ENCODE results near the gene BCAM.
"Not testable (repeated sequence)": the region's sequence is repeated elsewhere in the genome, so short reads cannot be mapped to it uniquely, and the experiment has no call there.

Gene BCAM

DNA sequence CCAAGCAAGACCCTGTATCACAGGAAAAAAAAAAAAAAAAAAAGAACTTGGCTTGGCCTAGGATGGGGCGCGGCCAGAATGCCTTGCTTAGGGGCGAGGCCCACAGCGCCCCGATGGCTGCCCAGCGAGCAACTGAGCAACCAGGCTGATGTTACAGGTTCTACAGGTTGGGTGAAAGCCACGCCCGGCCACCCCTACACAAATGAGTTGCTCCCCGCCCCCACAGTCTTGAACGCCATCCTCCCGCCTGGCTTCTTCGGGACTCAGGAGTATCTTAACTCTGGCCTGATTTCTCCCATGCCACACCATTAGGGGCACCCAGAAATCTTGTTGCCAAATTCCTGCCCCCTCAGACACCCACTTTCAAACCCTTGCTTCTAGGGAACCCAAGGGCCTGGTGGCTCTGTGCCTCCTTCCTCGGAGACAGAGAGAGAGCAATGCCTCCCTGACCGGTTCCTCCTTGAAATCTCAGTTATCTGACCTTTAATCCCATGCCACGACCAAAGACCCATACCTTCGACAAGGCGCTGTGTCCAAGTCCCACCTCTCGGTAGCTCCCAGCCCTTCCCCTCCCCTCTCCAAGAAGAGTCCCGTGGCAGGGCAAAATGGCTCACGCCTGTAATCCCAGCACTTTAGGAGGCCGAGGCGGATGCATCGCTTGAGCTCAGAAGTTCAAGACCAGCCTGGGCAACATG is 32.4 kb upstream of the BCAM start:
- DNase-seq (ENCODE audit: insufficient read length) (no peak), FAIRE-seq (no peak)
- no peak for TF ChIP-seq POLR2AphosphoS5 (IDR thresholded peaks at IDR 0.05; ENCODE audit: low read depth, low read length)

GRCh38 chr19:44777715-44778347 is 31.1 kb upstream of the BCAM start, which contains the start of gene CBLC:
Gene CBLC (plus strand): TSS chr19:44777890. CDS start chr19:44777932, 42 bp downstream.
- DNase-seq (ENCODE audit: insufficient read length) (no peak), FAIRE-seq (no peak)
- TF ChIP-seq POLR2AphosphoS5 (IDR thresholded peaks at IDR 0.05; ENCODE audit: low read depth, low read length) = no peak
- TF ChIP-seq TAF1 (IDR thresholded peaks at IDR 0.05; ENCODE audit: borderline replicate concordance, low read depth, low read length) = no peak
- no peak for TF ChIP-seq POLR2A (IDR thresholded peaks at IDR 0.05; ENCODE audit: low read depth, low read length)

DNA sequence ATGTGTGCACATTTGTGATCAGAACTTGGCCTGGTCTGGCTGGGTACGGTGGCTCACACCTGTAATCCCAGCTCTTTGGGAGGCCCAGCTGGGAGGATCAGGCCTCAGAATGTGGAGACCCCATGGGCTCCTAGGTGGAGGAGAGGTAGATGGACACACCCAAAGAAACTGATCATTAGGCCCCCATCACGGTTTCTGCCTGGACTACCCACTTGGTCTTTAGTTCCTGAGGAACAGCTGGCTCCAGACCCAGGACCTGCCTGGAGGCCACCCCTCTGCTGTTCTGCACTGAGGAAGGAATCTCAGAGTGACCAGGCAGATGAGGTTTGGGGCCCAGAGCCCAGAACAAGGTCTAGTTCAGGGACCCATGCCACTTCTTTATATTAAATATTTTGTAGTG is 29.8 kb upstream of the BCAM start:
- DNase-seq (ENCODE audit: insufficient read length) = no peak
- FAIRE-seq = no peak
- no peak for TF ChIP-seq POLR2AphosphoS5 (IDR thresholded peaks at IDR 0.05; ENCODE audit: low read depth, low read length)

- not testable (repeated sequence) for DNase-seq (ENCODE audit: insufficient read length)
These were observed 27.2 kb upstream of the BCAM start for GRCh38 chr19:44781694-44782093.

DNA sequence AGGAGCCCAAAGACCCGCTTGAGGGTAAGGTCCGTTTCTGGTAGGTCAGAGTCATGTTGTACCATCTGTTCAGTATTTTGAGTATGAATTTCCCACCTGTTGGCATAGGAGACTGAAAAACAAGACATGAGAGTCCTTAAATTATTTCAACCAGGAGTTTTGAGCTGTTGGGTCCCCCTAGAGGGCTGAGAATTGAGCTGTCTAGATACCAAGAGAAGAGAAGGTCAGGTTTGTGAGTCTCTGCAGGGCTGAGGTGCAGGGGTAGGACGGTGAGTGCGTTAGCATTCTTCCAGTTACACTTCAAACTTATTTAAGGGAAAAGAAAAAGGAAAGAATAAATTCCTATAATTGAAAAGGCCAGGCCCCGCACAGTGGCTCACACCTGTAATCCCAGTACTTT is 26.2 kb upstream of the BCAM start:
- FAIRE-seq (no peak), DNase-seq (ENCODE audit: insufficient read length) (no peak)
- no peak for TF ChIP-seq POLR2A (IDR thresholded peaks at IDR 0.05; ENCODE audit: low read depth, low read length)
- no peak for TF ChIP-seq TAF1 (IDR thresholded peaks at IDR 0.05; ENCODE audit: borderline replicate concordance, low read depth, low read length)

More at GRCh38 chr19:44781694-44782093, 27.2 kb upstream of the BCAM start:
- not testable (repeated sequence) for FAIRE-seq

DNA sequence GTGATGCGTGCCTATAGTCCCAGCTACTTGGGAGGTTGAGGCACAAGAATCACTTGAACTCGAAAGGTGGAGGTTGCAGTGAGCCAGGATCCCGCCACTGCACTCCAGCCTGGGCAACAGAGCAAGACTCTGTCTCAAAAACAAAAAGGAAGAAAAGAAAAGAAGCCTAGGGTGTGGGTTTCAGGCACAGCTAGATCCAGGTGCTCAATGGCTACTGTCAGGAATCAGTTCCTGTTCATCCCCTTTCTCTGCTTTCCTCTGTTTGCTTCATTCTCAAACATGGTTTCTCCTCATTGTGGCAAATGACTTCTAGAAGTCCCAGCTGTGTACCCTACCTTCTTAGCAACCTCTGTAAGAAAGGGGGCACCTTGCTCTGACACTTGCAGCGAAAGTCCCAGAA is 25.4 kb upstream of the BCAM start:
- no peak for DNase-seq (ENCODE audit: insufficient read length)
- TF ChIP-seq TAF1 (IDR thresholded peaks at IDR 0.05; ENCODE audit: borderline replicate concordance, low read depth, low read length) = no peak
- no peak for TF ChIP-seq POLR2AphosphoS5 (IDR thresholded peaks at IDR 0.05; ENCODE audit: low read depth, low read length)
- no peak for TF ChIP-seq POLR2A (IDR thresholded peaks at IDR 0.05; ENCODE audit: low read depth, low read length)
- no peak for FAIRE-seq

GRCh38 chr19:44785271-44785670 is 23.6 kb upstream of the BCAM start:
- FAIRE-seq (no peak), DNase-seq (ENCODE audit: insufficient read length) (no peak)
- TF ChIP-seq TAF1 (IDR thresholded peaks at IDR 0.05; ENCODE audit: borderline replicate concordance, low read depth, low read length) = no peak
- no peak for TF ChIP-seq POLR2AphosphoS5 (IDR thresholded peaks at IDR 0.05; ENCODE audit: low read depth, low read length)
- no peak for TF ChIP-seq POLR2A (IDR thresholded peaks at IDR 0.05; ENCODE audit: low read depth, low read length)

GRCh38 chr19:44785993-44786392 is 22.9 kb upstream of the BCAM start:
- DNase-seq (ENCODE audit: insufficient read length) (no peak), FAIRE-seq (no peak)
- TF ChIP-seq POLR2A (IDR thresholded peaks at IDR 0.05; ENCODE audit: low read depth, low read length) = no peak
- no peak for TF ChIP-seq POLR2AphosphoS5 (IDR thresholded peaks at IDR 0.05; ENCODE audit: low read depth, low read length)

DNA sequence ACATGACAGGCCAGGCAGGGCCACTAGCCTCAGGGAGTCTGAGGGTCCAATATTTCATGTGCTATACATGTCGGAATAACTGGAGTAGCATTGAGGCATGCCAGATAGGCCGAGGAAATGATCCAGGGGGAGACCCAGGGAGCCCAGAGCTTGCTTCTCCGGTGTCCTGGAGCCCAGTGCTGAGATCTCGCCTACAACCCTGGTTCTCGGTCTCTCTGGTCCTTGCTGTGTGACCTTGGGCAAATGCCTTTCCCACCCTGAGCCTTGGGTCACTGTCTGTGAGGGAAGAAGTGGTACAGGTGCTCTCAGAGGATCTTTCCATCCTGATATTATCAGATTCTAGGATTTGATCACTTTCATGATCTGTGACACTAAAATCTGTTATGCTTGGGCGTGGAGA is 19.9 kb upstream of the BCAM start:
- DNase-seq (ENCODE audit: insufficient read length) (no peak), FAIRE-seq (no peak)
- TF ChIP-seq POLR2AphosphoS5 (IDR thresholded peaks at IDR 0.05; ENCODE audit: low read depth, low read length) (no peak), POLR2A (IDR thresholded peaks at IDR 0.05; ENCODE audit: low read depth, low read length) (no peak), TAF1 (IDR thresholded peaks at IDR 0.05; ENCODE audit: borderline replicate concordance, low read depth, low read length) (no peak)

GRCh38 chr19:44789943-44790483 is 18.9 kb upstream of the BCAM start:
- FAIRE-seq (no peak), DNase-seq (ENCODE audit: insufficient read length) (no peak)
- TF ChIP-seq TAF1 (IDR thresholded peaks at IDR 0.05; ENCODE audit: borderline replicate concordance, low read depth, low read length) = no peak
- TF ChIP-seq POLR2A (IDR thresholded peaks at IDR 0.05; ENCODE audit: low read depth, low read length) = no peak
- TF ChIP-seq POLR2AphosphoS5 (IDR thresholded peaks at IDR 0.05; ENCODE audit: low read depth, low read length) = no peak

GRCh38 chr19:44792281-44792680 is 16.6 kb upstream of the BCAM start:
- TF ChIP-seq TAF1 (IDR thresholded peaks at IDR 0.05; ENCODE audit: borderline replicate concordance, low read depth, low read length) = no peak
- DNase-seq (ENCODE audit: insufficient read length) = no peak
- FAIRE-seq = peak; percentile 50

DNA sequence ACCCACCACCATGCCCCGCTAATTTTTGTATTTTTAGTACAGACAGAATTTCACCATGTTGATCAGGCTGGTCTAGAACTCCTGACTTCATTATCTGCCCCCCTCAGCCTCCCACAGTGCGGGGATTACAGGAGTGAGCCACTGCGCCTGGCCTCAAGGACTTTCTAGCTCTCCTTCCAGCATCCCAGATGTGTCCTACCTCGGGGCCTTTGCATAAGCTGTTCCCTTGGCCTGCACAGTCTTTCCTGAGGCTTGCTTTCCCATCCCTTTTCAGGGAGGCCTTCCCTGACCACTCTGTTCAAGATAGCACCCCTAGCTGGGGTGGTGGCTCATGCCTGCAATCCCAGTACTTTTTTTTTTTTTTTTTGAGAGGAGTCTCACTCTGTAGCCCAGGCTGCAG is 14.3 kb upstream of the BCAM start:
- no peak for TF ChIP-seq TAF1 (IDR thresholded peaks at IDR 0.05; ENCODE audit: borderline replicate concordance, low read depth, low read length)
- FAIRE-seq (no peak), DNase-seq (ENCODE audit: insufficient read length) (no peak)

GRCh38 chr19:44795398-44795987 is 13.4 kb upstream of the BCAM start:
- TF ChIP-seq POLR2A (IDR thresholded peaks at IDR 0.05; ENCODE audit: low read depth, low read length) = no peak
- TF ChIP-seq TAF1 (IDR thresholded peaks at IDR 0.05; ENCODE audit: borderline replicate concordance, low read depth, low read length) = no peak
- no peak for TF ChIP-seq POLR2AphosphoS5 (IDR thresholded peaks at IDR 0.05; ENCODE audit: low read depth, low read length)
- FAIRE-seq (no peak), DNase-seq (ENCODE audit: insufficient read length) (no peak)
